ENCODE results near the gene PCK1. TPM values are rescaled to one million over a fixed set of nuclear protein-coding genes. Genes with fewer than 3 reads are reported as not detected.

The PCK1 gene
- total RNA-seq, 2 donors from 2014 or later: not detected

GRCh38 chr20:57559658-57560553 lies 1.0 kb upstream of the PCK1 start:
- H3K9me3 ChIP-seq (ENCODE audit: control insufficient read depth, low read length, poor library complexity, severe bottlenecking): no peaks in the 10 kb centered on the region
- no peak overlapping the region for H3K27ac Mint-ChIP-seq
- DNase-seq (no peak), ATAC-seq (no peak)
- H3K36me3 Mint-ChIP-seq (ENCODE audit: low read depth): no peaks in the 10 kb centered on the region
- H3K27me3 Mint-ChIP-seq: peaks cover 92% of the 10 kb centered on the region
- no peak overlapping the region for H3K4me3 Mint-ChIP-seq
- H3K4me1 Mint-ChIP-seq: no peaks in the 10 kb centered on the region

- Mint-ChIP-seq H3K27ac (no peak overlapping the region), H3K4me3 (no peak overlapping the region), H3K36me3 (ENCODE audit: low read depth) (no peaks in the 10 kb centered on the region), H3K27me3 (peaks cover 90% of the 10 kb centered on the region), H3K4me1 (no peaks in the 10 kb centered on the region)
- DNase-seq (no peak), ATAC-seq (no peak)
- H3K9me3 ChIP-seq (ENCODE audit: control insufficient read depth, low read length, poor library complexity, severe bottlenecking): no peaks in the 10 kb centered on the region
Measured at GRCh38 chr20:57561356-57562279, 708 bp downstream of the PCK1 start.

- no peak overlapping the region for H3K4me3 Mint-ChIP-seq
- no peaks in the 10 kb centered on the region for H3K36me3 Mint-ChIP-seq (ENCODE audit: low read depth)
- no peak overlapping the region for H3K27ac Mint-ChIP-seq
- peaks cover 89% of the 10 kb centered on the region for H3K27me3 Mint-ChIP-seq
- ATAC-seq (no peak), DNase-seq (no peak)
- no peaks in the 10 kb centered on the region for H3K9me3 ChIP-seq (ENCODE audit: control insufficient read depth, low read length, poor library complexity, severe bottlenecking)
- no peaks in the 10 kb centered on the region for H3K4me1 Mint-ChIP-seq
Measured at GRCh38 chr20:57562541-57563465, 1.9 kb downstream of the PCK1 start.

- ATAC-seq: no peak
- DNase-seq: no peak
- Mint-ChIP-seq H3K27ac (no peak overlapping the region), H3K36me3 (ENCODE audit: low read depth) (no peaks in the 10 kb centered on the region), H3K27me3 (peaks cover 82% of the 10 kb centered on the region), H3K4me1 (no peaks in the 10 kb centered on the region), H3K4me3 (no peak overlapping the region)
- no peaks in the 10 kb centered on the region for H3K9me3 ChIP-seq (ENCODE audit: control insufficient read depth, low read length, poor library complexity, severe bottlenecking)
Measured at GRCh38 chr20:57563522-57563921, 2.6 kb downstream of the PCK1 start.

- no peaks in the 10 kb centered on the region for H3K9me3 ChIP-seq (ENCODE audit: control insufficient read depth, low read length, poor library complexity, severe bottlenecking)
- Mint-ChIP-seq H3K4me3 (no peak overlapping the region), H3K36me3 (ENCODE audit: low read depth) (no peaks in the 10 kb centered on the region), H3K4me1 (no peaks in the 10 kb centered on the region), H3K27ac (no peak overlapping the region), H3K27me3 (peaks cover 80% of the 10 kb centered on the region)
- DNase-seq (no peak), ATAC-seq (no peak)
Measured at GRCh38 chr20:57564180-57564802, 3.4 kb downstream of the PCK1 start.

GRCh38 chr20:57564951-57565642 lies 4.2 kb downstream of the PCK1 start:
- Mint-ChIP-seq H3K27me3 (peaks cover 77% of the 10 kb centered on the region), H3K27ac (no peak overlapping the region), H3K4me1 (no peaks in the 10 kb centered on the region), H3K4me3 (no peak overlapping the region), H3K36me3 (ENCODE audit: low read depth) (no peaks in the 10 kb centered on the region)
- DNase-seq: no peak
- no peak for ATAC-seq
- no peaks in the 10 kb centered on the region for H3K9me3 ChIP-seq (ENCODE audit: control insufficient read depth, low read length, poor library complexity, severe bottlenecking)

- H3K4me3 Mint-ChIP-seq: no peak overlapping the region
- ATAC-seq (no peak), DNase-seq (no peak)
- H3K27me3 Mint-ChIP-seq: peaks cover 76% of the 10 kb centered on the region
- H3K4me1 Mint-ChIP-seq: no peaks in the 10 kb centered on the region
- no peak overlapping the region for H3K27ac Mint-ChIP-seq
- no peaks in the 10 kb centered on the region for H3K36me3 Mint-ChIP-seq (ENCODE audit: low read depth)
- H3K9me3 ChIP-seq (ENCODE audit: control insufficient read depth, low read length, poor library complexity, severe bottlenecking): no peaks in the 10 kb centered on the region
Measured at GRCh38 chr20:57566399-57566798, 5.5 kb downstream of the PCK1 start.

GRCh38 chr20:57566803-57567459 lies 6.0 kb downstream of the PCK1 start:
- peaks cover 76% of the 10 kb centered on the region for H3K27me3 Mint-ChIP-seq
- no peaks in the 10 kb centered on the region for H3K4me1 Mint-ChIP-seq
- no peak overlapping the region for H3K4me3 Mint-ChIP-seq

GRCh38 chr20:57567471-57568079 lies 6.7 kb downstream of the PCK1 start:
- no peaks in the 10 kb centered on the region for H3K36me3 Mint-ChIP-seq (ENCODE audit: low read depth)
- DNase-seq (no peak), ATAC-seq (no peak)
- H3K9me3 ChIP-seq (ENCODE audit: control insufficient read depth, low read length, poor library complexity, severe bottlenecking): no peaks in the 10 kb centered on the region
- H3K4me3 Mint-ChIP-seq: no peak overlapping the region
- H3K27ac Mint-ChIP-seq: no peak overlapping the region
- peaks cover 76% of the 10 kb centered on the region for H3K27me3 Mint-ChIP-seq
- H3K4me1 Mint-ChIP-seq: no peaks in the 10 kb centered on the region

More at GRCh38 chr20:57566803-57567459, 6.0 kb downstream of the PCK1 start:
- DNase-seq: no peak
- ATAC-seq: no peak
- Mint-ChIP-seq H3K36me3 (ENCODE audit: low read depth) (no peaks in the 10 kb centered on the region), H3K27ac (no peak overlapping the region)
- no peaks in the 10 kb centered on the region for H3K9me3 ChIP-seq (ENCODE audit: control insufficient read depth, low read length, poor library complexity, severe bottlenecking)

- no peak overlapping the region for H3K4me3 Mint-ChIP-seq
Measured at GRCh38 chr20:57568088-57568896, 7.4 kb downstream of the PCK1 start.

GRCh38 chr20:57568960-57569359 lies 8.1 kb downstream of the PCK1 start:
- no peak for DNase-seq
- Mint-ChIP-seq H3K27me3 (peaks cover 74% of the 10 kb centered on the region), H3K4me3 (no peak overlapping the region), H3K36me3 (ENCODE audit: low read depth) (no peaks in the 10 kb centered on the region), H3K4me1 (no peaks in the 10 kb centered on the region), H3K27ac (no peak overlapping the region)
- no peaks in the 10 kb centered on the region for H3K9me3 ChIP-seq (ENCODE audit: control insufficient read depth, low read length, poor library complexity, severe bottlenecking)
- no peak for ATAC-seq

More at GRCh38 chr20:57568088-57568896, 7.4 kb downstream of the PCK1 start:
- Mint-ChIP-seq H3K4me1 (no peaks in the 10 kb centered on the region), H3K27me3 (peaks cover 81% of the 10 kb centered on the region), H3K27ac (no peak overlapping the region), H3K36me3 (ENCODE audit: low read depth) (no peaks in the 10 kb centered on the region)
- no peak for ATAC-seq
- no peaks in the 10 kb centered on the region for H3K9me3 ChIP-seq (ENCODE audit: control insufficient read depth, low read length, poor library complexity, severe bottlenecking)
- no peak for DNase-seq
